CD1c-positive myeloid dendritic cell (primary cell): Measurements from ENCODE around the gene TULP4.
"Not testable (repeated sequence)": the region's sequence is repeated elsewhere in the genome, so short reads cannot be mapped to it uniquely, and the experiment has no call there.

Experiments used
- DNase-seq: peaks from one replicate; pipeline ENCODE4 v3.0.0-alpha.2; 2016; ENCODE audit errors: extremely low spot score

The TULP4 gene

DNA sequence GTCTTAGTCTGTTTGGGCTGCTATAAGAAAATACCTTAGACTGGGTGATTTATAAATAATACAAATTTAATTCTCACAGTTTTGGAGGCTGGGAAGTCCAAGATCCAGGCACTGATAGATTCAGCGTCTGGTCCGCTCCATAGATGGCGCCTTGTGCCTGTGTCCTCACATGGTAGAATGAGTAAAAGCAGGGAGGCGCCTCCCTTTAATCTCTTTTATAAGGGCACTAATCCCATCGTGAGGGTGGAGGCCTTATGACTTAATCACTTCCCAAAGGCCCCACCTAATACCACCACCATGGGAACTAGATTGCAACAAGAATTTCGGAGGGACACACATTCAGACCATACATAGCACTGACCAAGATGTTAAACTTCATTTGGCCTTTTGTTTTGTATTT is 156.4 kb downstream of the TULP4 start:
- DNase-seq: no peak

DNA sequence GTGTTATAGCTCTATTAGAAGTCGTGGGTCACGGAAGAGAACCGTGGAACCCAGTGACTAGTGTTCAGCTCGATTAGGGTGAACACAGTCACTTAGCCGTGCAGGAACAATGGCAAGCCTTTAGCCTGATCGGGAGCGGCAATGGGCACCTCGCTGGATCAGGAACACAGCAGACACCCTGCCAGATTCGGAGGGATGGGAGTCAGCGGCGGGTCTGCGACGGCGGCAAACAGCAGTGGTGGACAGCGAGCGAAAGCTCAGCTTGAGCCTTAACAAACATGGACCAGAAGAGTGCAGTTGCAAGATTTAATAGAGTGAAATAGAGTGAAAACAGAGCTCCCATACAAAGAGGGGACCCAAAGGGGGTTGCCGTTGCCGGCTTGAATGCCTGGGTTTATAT is 157.8 kb downstream of the TULP4 start:
- DNase-seq: not testable (repeated sequence)

DNA sequence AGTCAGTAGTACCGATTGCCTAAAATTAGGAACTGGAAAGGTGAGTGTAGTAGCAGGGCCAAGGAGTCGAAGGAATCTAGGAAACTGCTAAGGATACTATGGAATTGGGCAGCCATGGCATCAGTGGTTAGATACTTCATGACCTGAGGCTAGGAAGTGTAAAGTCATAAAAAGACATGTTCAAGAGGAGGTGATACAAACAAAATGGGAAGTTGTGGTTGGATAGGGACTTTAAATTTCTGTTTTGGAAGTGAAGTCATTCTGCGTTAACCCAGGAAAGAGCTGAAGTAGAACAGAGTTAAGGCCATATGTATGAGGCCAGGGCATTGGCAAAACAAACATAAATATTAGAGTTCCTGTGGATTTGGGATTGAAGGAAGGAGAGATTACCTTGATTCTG is 159.1 kb downstream of the TULP4 start:
- DNase-seq: peak; percentile 24

DNA sequence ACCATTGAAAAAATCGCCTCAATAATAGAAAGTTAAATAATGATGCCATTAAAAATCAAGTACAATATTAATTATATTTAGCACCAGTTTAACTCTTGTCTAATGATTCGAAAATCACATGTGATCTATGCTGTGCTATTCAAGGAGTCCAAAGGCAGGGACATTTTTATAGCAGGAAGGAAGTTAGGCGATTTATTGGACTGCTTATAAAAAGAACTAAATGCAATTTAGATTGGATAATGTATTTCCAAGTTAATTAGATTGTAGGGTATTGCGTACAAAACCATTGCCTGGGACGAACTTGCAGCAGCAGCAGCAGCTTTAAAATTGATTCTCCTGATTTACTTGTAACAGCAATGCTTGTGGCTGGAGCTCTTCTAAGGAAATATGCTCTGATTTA is 160.2 kb downstream of the TULP4 start:
- no peak for DNase-seq

DNA sequence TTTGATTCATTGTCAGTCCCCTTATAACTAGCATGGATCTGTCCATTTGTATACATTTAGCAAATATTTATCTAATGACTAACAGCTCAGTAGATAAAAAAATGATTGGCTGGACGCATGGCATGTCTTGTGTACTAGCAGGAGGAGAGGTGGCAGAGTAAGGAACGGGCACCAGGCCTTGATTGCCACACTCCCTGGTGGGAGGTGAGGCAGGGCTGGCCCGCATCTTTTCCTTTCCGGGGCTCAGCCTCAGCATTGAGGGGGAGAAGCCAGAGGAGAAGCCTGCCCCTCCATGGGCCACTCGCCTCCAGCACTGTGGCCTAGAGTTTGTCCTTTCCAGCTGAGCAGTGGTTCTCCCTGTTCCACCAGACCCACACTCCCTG is 162.7 kb downstream of the TULP4 start:
- no peak for DNase-seq

DNA sequence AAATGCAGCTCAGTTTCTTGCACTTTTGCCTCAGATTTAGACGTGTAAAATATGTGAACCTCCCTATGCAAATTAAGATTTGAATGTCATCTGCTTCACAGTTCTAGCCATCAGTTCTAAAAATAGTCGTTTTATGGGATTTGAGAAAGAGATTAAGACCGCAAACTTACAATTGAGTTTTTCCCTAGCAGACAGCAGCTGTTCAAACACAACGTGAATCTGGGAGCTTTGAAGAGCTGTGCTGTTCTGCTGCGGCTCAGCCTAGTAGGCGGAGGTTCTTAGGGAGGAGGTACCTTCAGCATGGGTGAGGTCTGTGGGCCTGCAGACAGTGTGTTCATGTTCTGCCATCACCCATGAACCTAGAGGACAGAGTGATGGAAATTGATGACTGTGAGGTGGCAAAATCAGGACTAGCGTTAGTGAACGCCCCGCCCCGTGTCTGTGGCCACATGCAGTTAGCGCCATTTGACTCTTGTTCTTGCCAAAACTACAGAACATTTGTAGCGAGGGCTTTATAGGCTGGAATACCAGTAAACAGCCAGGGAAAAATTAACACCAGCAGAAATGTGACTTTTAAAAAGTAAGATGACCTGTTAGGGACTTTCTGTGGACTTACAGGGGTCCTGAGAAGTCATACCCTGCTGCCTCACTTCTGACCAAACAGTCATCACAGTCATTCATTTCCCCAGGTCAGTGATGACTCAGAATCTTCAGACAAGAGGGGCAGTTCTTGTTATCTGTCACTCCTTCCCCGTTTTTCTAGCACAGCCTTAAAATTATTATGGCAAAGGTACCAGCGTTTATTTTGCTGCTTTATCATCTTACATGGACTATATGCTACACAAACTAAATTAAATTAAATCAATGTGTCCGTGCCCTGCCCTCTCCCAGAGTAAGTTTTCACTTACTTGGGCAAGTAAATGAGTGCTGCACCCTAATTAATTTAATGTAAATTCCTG is 163.4 kb downstream of the TULP4 start:
- DNase-seq: peak; percentile 8

DNA sequence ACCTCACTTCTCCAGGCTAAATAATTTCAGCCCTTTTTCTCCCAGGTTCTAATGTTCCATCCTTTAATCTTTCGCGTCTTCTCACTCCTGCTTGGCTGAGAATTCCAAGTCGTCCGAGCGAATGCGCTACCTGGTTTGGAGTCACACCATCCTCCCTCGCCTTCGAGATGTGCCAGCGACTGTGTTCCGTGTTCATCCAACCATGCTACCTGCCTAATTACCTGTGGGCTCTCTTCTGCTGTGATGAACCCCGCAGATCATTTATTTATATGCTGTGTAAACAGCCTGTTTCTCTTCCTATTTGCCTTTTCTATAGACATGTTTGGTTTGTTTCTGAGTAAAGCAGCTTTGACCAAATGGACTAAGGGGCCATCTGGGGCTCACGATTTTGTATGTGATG is 164.1 kb downstream of the TULP4 start:
- DNase-seq: no peak

DNA sequence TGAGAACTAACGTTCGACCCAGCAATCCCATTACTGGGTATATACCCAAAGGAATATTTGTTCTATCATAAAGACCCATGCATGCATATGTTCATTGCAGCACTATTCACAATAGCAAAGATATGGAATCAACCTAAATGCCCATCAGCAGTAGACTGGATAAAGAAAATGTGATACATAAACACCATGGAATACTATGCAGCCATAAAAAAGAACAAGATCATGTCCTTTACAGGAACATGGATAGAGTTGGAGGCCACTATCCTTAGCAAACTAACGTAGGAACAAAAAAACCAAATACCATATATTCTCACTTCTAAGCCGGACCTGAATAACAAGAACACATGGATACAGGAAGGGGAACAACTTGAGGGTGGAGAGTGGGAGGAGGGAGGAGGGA is 165.5 kb downstream of the TULP4 start:
- DNase-seq: not testable (repeated sequence)

DNA sequence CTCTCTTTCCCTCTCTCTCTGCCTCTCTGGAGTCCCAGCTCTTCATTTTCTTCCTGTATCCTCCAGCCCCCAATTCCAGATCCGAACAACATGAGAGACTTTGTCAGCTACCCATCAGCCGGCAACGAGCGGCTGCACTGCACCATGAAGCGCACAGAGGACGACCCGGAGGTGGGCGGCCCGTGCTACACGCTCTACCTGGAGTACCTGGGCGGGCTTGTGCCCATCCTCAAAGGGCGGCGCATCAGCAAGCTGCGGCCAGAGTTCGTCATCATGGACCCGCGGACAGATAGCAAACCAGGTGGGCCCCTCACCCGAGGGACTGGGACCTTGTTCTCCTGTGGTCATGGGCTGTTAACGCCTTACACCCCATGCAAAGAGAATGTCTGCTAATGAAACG is 168.7 kb downstream of the TULP4 start:
- DNase-seq: no peak

DNA sequence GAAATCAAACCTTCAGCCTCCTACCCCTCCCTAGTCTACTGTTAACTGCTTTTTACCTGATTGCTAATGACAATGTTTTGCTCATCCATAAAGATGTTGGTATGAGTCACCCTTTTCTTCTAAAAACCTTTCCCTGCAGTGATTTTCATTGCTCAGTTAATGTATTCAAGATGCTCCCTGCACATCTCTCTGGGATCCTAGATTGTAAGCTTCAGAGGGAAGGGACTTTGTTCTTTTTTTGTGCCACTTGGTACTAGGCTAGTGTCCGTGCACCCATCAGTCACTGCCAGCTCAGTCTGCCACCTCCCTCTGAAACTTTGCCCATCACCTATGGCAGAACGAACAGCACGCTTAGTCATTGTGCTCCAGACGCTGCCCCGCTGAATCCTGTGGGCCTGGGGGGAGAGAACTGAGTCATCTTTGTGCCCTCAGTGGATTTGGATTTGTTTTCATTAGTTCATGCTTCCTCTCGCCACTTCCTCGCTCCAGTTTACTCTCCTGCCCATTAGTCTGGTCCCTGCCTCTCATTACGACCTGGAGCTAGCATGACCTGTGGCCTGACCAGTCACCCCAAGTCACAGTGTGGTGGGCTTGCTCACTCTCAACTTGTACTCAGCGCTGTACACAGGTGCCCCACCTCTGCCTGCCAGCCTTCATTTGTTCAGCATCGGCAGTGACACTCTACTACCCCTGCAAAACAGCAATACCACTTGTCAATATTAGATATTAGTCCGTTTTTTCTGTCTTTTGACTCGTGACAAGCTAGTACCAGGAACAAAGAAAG is 169.6 kb downstream of the TULP4 start:
- DNase-seq: no peak

DNA sequence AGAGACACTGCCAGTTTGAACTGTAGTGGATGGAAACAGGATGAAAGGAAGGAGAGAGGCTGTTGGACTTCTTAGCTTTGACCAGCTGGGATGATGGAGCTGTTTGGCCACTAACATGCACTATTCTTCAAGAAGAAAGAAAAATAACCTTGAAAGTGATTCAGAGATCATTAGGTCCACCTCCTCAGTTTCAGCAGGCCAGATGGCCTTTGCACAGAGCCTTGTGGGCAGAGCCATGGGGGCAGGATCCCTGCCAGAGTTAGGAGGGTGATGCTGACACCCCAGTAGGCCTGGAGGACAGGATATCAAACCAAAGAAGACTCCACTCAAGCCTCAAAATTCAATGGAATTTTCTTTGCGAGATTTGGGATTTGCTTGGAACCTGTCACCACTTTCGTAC is 173.2 kb downstream of the TULP4 start:
- DNase-seq: no peak

DNA sequence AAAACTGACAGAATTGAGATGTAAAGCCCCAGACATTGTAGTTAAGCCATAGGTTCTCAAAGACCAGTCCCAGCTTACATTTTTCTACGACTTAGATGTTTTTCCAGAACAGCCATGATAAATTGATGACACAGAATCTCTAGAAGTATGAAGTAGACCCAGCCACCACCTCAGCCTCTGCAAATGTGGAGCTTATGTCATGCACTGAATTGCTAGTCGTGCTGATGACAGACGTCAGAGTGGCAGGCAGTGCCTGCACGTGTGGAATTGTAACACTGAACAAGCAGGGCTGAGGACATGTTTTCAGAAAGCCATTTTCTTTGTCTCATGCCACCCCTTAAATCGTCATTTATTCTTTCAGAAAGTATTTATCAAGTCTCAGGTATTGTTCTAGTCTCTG is 175.2 kb downstream of the TULP4 start:
- DNase-seq: no peak

DNA sequence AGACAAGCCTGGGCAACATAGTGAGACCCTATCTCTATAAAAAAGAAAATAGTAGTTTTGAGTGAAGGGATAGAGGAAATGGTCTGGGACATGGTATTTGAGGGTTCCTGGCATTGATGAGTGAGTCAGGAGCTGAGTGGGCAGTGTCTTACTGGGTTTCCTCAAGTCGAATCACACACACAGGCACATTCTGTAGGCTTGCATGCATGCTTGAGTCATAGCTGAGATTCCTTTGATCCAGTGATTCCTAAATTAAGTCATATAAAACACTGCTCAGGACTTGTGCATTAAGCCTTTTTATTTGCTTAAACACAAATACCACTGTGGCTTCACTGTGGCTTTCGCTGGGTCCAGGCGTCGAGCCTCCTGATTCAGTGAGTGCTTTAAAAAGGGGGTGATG is 175.8 kb downstream of the TULP4 start:
- no peak for DNase-seq

DNA sequence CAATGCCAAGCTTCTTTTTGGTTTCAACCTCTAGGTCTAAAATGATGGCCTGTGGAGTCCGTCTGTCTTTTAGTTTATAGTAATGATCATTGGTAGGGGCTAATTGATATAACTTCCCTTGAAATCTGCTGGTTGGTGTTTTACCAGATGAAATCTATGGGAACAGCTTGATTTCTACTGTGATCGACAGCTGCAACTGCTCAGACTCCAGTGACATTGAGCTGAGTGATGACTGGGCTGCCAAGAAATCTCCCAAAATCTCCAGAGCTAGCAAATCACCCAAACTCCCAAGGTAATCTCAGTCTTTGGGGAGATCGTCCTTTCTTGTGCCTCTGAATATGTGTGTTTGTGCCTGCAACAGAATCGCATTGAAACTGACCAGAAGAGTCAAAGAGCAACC is 177.2 kb downstream of the TULP4 start:
- DNase-seq: no peak

DNA sequence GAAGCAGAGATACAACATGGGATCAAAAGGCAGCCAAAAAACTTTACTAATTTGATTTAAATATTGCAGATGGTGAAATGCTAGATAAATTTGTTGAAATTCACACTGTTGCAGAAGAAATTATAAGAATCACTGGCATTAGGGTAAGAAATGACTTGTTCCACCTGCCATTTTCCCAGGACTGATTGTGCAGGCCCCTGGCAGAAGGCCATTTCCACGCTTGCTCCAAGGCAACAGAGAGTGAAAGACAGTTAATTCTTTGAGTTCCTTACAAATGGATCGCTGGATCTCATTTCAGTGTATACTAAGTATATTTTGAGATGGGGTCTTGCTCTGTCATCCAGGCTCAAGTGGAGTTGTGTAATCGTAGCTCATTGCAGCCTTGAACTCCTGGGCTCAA is 180.6 kb downstream of the TULP4 start:
- DNase-seq: no peak

DNA sequence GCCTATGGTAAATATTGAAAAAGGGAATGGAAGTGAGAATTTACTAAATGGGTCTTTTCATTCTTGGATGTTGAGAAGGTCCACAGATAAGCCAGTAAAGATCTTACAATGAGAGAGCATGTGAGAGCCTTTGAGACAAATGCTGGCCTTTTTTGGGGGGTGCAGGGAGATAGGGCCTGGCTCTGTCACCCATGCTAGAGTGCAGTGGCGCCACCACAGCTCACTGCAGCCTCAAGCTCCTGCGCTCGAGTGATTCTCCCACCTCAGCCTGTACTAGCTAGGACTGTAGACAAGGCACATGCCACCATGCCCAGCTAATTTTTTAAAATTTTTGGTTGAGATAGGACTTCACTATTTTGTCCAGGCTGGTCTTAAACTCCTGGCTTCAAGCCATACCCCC is 184.4 kb downstream of the TULP4 start:
- no peak for DNase-seq

DNA sequence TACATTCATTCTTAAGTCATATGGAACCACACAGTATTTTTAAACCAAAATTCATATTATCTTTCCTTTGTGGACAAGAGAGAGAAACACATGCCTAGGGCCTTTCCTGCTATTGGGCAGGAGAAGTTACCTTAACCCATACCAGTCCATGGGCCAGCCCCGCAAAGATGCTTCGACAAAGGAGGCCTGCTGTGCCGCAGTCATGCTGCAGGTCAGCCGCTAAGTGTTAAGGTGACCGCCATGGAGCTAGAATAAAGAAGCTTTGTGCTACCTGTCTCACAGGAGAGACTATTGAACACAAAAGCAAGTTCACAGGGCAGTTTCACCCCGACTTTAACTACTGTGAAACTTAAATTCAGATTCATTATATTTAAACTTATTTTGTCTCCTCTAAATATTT is 185.4 kb downstream of the TULP4 start:
- DNase-seq: no peak

DNA sequence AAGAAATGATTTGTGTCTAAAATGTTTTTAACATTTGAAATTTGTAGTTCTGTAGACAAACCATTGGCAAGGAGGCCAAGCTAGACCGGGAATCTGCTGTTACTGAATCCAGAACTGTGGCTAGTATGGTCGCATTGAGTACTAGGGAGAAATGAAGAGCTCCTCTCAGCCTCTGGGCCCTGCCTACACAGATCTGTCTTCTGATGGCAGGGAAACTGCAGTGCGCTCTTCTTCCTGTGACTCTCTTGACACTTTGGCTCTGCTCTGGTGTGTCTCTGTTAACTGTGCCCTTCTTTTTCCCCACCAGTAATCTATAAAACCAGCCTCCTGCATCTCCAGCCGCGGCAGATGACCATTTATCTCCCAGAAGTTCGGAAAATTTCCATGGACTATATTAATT is 186.1 kb downstream of the TULP4 start:
- no peak for DNase-seq

DNA sequence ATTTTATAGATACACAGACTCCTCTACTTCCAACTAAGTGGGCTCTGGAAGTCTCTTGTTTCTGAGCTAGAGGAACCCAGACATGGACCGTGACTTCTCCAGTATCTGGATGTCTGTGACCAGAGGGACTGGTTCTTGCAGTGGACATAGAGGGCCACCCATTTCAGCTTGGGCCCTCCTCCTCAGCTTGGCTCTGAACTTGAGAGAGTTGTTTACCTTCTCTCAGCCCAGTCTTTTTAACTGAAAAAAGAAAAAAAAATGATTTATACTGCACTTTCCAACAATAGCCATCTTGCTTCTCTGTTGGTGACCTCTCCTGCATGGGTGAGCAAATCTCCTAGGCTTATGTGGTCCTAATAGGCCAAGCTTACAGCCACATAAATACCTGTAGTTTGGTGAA is 187.3 kb downstream of the TULP4 start:
- DNase-seq: no peak

DNA sequence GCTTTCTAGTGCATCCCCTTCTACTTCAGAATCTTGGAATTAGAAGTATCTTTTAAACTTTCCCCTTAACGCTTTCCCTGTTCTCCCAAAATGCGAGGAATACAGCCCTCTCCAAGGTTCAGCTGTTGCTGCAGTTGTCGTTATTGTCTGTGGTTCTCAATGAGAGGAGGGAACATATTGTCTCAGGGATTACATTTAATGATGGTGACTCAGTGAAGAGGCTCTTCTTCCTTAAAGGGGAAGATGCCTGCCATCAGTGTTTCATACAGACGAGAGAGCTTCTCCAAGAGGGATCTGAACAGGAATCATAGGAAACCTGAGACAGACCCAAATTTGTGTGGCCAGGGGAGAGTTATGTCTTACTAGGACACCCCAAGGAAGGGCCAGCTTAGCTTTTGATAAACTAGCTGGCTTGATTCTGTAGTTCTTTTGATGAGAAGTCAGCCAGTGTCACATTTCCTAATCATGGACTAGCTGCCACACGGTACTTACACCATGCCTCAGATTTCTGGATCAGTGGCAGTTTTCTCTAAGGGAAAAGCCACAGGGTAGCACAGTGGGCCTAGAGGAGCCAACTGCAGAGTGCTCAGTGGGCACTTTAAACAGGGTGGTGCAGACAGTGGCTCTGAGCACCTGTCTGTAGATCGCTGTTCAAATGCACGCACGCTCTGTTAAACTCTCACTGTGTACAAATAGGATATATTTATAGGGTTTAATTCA is 187.9 kb downstream of the TULP4 start:
- DNase-seq: no peak

DNA sequence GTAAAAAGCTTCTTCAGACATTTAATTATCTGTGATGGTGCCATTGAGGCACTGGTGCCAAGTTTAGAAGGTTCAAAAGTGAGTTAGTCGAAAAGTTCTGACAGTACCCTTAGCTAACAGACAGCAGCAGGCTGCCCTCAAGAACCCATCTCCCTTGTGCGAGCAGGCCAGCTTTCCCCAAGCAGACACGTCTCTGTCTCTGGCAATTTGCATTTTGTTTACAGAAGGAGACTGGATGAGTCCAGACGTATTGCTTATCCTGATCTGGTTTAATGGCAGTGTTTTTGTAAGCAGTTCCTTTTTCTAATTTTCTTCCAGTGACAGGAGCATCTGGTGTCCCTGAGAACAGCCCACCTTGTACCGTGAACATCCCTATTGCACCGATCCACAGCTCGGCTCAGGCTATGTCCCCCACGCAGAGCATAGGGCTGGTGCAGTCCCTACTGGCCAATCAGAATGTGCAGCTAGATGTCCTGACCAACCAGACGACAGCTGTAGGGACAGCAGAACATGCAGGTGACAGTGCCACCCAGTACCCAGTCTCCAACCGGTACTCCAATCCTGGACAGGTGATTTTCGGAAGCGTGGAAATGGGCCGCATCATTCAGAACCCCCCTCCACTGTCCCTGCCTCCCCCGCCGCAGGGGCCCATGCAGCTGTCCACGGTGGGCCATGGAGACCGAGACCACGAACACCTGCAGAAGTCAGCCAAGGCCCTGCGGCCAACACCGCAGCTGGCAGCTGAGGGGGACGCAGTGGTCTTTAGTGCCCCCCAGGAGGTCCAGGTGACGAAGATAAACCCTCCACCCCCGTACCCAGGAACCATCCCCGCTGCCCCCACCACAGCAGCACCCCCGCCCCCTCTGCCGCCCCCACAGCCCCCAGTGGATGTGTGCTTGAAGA is 189.3 kb downstream of the TULP4 start:
- no peak for DNase-seq
